HG03025 (cell line): ENCODE measurements around the gene OTOGL.

Experiments used
- ATAC-seq: cut with Tn5 transposase; IDR thresholded peaks from one replicate; pipeline ENCODE4 v1.9.1; 2021; ENCODE audit warnings: mild to moderate bottlenecking, moderate library complexity; ENCODE audit not compliant: unreplicated experiment, low FRiP score

The OTOGL gene

GRCh38 chr12:80184926-80185325 lies 85.6 kb downstream of the OTOGL start:
- no peak for ATAC-seq

GRCh38 chr12:80186727-80187217 lies 87.4 kb downstream of the OTOGL start:
- peak; percentile 71 for ATAC-seq

- ATAC-seq: no peak
These were observed 88.3 kb downstream of the OTOGL start for GRCh38 chr12:80187660-80188090.

- no peak for ATAC-seq
These were observed 89.2 kb downstream of the OTOGL start for GRCh38 chr12:80188576-80188975.

GRCh38 chr12:80189241-80189640 lies 89.9 kb downstream of the OTOGL start:
- no peak for ATAC-seq

GRCh38 chr12:80190001-80190400 lies 90.7 kb downstream of the OTOGL start:
- no peak for ATAC-seq

- no peak for ATAC-seq
These were observed 92.8 kb downstream of the OTOGL start for GRCh38 chr12:80192087-80192486.

GRCh38 chr12:80193865-80194264 lies 94.5 kb downstream of the OTOGL start:
- no peak for ATAC-seq

- no peak for ATAC-seq
These were observed 95.9 kb downstream of the OTOGL start for GRCh38 chr12:80195074-80195726.

GRCh38 chr12:80195737-80196136 lies 96.4 kb downstream of the OTOGL start:
- no peak for ATAC-seq

GRCh38 chr12:80196419-80196818 lies 97.1 kb downstream of the OTOGL start:
- ATAC-seq: no peak

GRCh38 chr12:80198782-80199337 lies 99.5 kb downstream of the OTOGL start:
- no peak for ATAC-seq

GRCh38 chr12:80199931-80200330 lies 100.6 kb downstream of the OTOGL start:
- no peak for ATAC-seq

GRCh38 chr12:80200414-80200813 lies 101.1 kb downstream of the OTOGL start:
- no peak for ATAC-seq

GRCh38 chr12:80201908-80202307 lies 102.6 kb downstream of the OTOGL start:
- ATAC-seq: no peak

GRCh38 chr12:80205960-80206359 lies 106.6 kb downstream of the OTOGL start:
- ATAC-seq: no peak

GRCh38 chr12:80208071-80208470 lies 108.7 kb downstream of the OTOGL start:
- ATAC-seq: no peak

GRCh38 chr12:80211671-80212070 lies 112.3 kb downstream of the OTOGL start:
- no peak for ATAC-seq

GRCh38 chr12:80212938-80213645 lies 113.8 kb downstream of the OTOGL start:
- no peak for ATAC-seq

- no peak for ATAC-seq
These were observed 114.5 kb downstream of the OTOGL start for GRCh38 chr12:80213871-80214270.

- peak; percentile 84 for ATAC-seq
These were observed 117.7 kb downstream of the OTOGL start for GRCh38 chr12:80217011-80217535.
